GM12892 (cell line): Measurements from ENCODE around the gene CTSS.

Experiments used
- POLR2A ChIP-seq: IDR thresholded peaks from 2 replicates; pipeline ENCODE4 v1.6.1; 2011; ENCODE audit warnings: low read depth, low read length, control low read depth
- TAF1 ChIP-seq: IDR thresholded peaks from 2 replicates; pipeline ENCODE4 v1.6.1; 2011; ENCODE audit warnings: low read depth, mild to moderate bottlenecking, control low read depth, low read length, borderline replicate concordance

- TF ChIP-seq TAF1 (no peak), POLR2A (no peak)
Measured at GRCh38 chr1:150780510-150780909, 14.9 kb upstream of the CTSS start.
